Central memory CD8-positive, alpha-beta T cell (primary cell): ENCODE measurements around the gene ALOX12B.
"Not testable (repeated sequence)": the region's sequence is repeated elsewhere in the genome, so short reads cannot be mapped to it uniquely, and the experiment has no call there.

Experiments
- ATAC-seq: fragments of 150-1000 bp; cut with Tn5 transposase; replicated peaks from 2 replicates; pipeline ENCODE4 v1.10.0; 2022; ENCODE audit warnings: mild to moderate bottlenecking, moderate FRiP score, moderate number of reproducible peaks; ENCODE audit not compliant: poor library complexity, severe bottlenecking; ENCODE audit errors: extremely low read depth
- DNase-seq, 2 donors: peaks; one replicate each; pipeline ENCODE4 v3.0.0; 2021; ENCODE audit warnings: low spot score in 2 of 2
- H3K27ac Mint-ChIP-seq: one replicate; pipeline ENCODE4 v1.8.0; 2022; ENCODE audit warnings: low read depth, mild to moderate bottlenecking, moderate library complexity, mixed read lengths
- H3K27me3 Mint-ChIP-seq: one replicate; pipeline ENCODE4 v1.8.0; 2022; ENCODE audit warnings: mixed read lengths
- H3K36me3 Mint-ChIP-seq: one replicate; pipeline ENCODE4 v1.8.0; 2022; ENCODE audit warnings: mild to moderate bottlenecking, moderate library complexity, mixed read lengths; ENCODE audit not compliant: insufficient read depth
- H3K4me1 Mint-ChIP-seq: one replicate; pipeline ENCODE4 v1.8.0; 2022; ENCODE audit warnings: mixed read lengths
- H3K4me3 Mint-ChIP-seq: one replicate; pipeline ENCODE4 v1.8.0; 2022; ENCODE audit warnings: mild to moderate bottlenecking, moderate library complexity, mixed read lengths
- H3K9me3 Mint-ChIP-seq: one replicate; pipeline ENCODE4 v1.8.0; 2022; ENCODE audit warnings: mixed read lengths

Gene ALOX12B

DNA sequence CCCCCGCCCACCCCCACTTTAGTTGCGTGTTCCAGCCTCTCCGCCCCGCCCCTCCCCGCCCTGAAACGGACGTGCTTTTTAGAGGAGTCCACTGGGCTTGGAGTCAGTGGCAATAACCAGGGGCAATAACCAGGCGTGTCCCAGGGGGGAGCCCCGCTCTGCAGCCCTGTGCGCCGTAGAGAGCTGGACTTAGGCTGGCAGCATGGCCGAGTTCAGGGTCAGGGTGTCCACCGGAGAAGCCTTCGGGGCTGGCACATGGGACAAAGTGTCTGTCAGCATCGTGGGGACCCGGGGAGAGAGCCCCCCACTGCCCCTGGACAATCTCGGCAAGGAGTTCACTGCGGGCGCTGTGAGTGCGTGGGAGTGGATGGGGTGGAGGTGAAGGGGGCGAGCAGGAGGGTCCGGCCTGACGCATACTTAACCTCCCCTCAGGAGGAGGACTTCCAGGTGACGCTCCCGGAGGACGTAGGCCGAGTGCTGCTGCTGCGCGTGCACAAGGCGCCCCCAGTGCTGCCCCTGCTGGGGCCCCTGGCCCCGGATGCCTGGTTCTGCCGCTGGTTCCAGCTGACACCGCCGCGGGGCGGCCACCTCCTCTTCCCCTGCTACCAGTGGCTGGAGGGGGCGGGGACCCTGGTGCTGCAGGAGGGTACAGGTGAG, 48.4 kb downstream of the ALOX12B start, which contains the start of gene ALOX15B:
Gene ALOX15B (plus strand): TSS at position 106 of the 657 bp plus-strand sequence. CDS start 97 bp downstream, at position 203.
- H3K9me3 Mint-ChIP-seq, result no peaks in the 10 kb centered on the region
- DNase-seq, result no peak
- H3K4me1 Mint-ChIP-seq, result no peaks in the 10 kb centered on the region
- H3K36me3 Mint-ChIP-seq, result no peaks in the 10 kb centered on the region
- ATAC-seq, result no peak
- no peak within 1 kb of the TSS for H3K4me3 Mint-ChIP-seq
- H3K27ac Mint-ChIP-seq, result no peak within 1 kb of the TSS
- peaks cover 47% of the 10 kb centered on the region for H3K27me3 Mint-ChIP-seq

DNA sequence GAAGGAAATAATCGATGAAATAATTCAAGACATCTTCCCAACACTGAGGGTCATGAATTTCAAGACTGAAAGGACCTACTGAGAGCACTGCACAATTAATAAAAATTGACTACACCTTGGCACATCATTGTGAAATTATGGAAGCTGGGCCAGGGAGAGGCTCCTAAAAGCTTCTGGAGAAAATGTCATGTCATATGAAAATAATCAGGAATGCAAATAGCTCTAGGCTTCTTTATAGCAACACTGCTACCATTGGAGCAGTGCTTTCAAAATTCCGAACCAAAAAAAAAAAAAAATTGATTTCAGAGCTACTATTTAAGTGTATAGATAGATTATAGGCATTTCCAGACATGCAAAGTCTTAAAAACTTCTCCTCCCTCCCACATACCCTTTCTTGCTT, 55.1 kb downstream of the ALOX12B start:
- Mint-ChIP-seq H3K27ac (no peak overlapping the region), H3K4me3 (no peak overlapping the region)
- no peak for DNase-seq

DNA sequence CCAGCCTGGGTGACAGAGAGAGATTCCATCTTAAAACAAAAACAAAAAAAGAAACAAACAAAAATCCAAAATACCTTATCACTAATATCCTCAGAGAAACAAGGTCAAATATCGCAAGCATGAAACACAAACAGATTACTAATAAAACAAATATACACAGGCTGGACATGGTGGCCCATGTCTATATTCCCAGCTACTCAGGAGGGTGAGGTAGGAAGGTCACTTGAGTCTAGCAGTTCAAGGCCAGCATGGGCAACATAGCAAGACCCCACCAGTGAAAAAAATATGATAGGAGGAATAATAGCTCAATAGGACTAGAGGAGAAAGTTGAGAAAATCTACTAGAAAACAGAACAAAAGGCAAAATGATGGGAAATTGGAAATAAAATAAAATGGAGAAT, 55.6 kb downstream of the ALOX12B start:
- peaks cover 66% of the 10 kb centered on the region for H3K27me3 Mint-ChIP-seq
- H3K36me3 Mint-ChIP-seq, result no peaks in the 10 kb centered on the region
- ATAC-seq, result no peak
- no peak for DNase-seq
- H3K4me3 Mint-ChIP-seq, result no peak overlapping the region
- no peaks in the 10 kb centered on the region for H3K4me1 Mint-ChIP-seq
- no peak overlapping the region for H3K27ac Mint-ChIP-seq
- H3K9me3 Mint-ChIP-seq, result no peaks in the 10 kb centered on the region

More for the DNA sequence above, 55.1 kb downstream of the ALOX12B start:
- H3K36me3 Mint-ChIP-seq, result no peaks in the 10 kb centered on the region
- H3K9me3 Mint-ChIP-seq, result no peaks in the 10 kb centered on the region
- H3K4me1 Mint-ChIP-seq, result no peaks in the 10 kb centered on the region
- H3K27me3 Mint-ChIP-seq, result peaks cover 66% of the 10 kb centered on the region
- ATAC-seq, result no peak

DNA sequence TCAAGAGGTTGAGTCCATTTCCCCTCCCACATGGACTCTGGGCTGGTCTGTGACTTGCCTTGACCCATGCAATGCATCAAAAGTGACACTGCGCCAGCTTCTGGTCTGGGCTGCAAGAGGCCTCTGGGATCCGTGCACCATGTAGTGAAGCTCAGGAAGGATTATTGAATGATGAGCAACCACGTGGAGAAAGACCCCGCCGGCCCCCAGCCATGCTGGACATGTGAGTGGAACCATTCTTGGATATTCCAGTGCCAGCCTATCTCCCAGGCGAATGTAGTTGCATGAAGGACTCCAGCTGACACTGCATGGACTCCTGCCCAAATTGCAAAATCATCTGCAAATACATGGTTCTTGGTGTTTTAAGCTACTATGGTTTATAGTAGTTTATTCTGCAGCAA, 56.3 kb downstream of the ALOX12B start:
- Mint-ChIP-seq H3K9me3 (no peaks in the 10 kb centered on the region), H3K27ac (no peak overlapping the region), H3K4me1 (no peaks in the 10 kb centered on the region), H3K36me3 (no peaks in the 10 kb centered on the region), H3K27me3 (peaks cover 73% of the 10 kb centered on the region), H3K4me3 (no peak overlapping the region)
- DNase-seq, result no peak
- ATAC-seq, result no peak

DNA sequence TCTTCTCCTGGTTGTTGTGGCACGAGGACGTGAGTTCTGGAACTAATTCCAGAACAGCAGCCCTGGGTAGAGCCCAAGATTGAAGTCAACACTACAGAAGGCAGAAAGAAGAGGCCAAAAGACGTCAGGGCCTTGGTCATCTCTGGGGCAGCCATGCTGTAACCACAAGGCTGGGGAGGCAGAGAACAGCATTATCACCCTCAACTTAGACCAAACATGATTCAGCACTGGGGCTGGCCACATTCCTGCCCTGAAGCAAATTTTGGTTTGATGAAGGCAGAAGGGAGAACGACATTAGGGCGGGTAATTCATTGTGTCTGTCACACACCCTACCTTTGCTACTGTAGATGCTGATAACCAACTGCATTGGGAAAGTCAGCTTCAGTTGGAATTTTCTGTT, 58.4 kb downstream of the ALOX12B start:
- Mint-ChIP-seq H3K9me3 (no peaks in the 10 kb centered on the region), H3K4me1 (no peaks in the 10 kb centered on the region), H3K27me3 (peaks cover 94% of the 10 kb centered on the region), H3K27ac (no peak overlapping the region), H3K4me3 (no peak overlapping the region), H3K36me3 (no peaks in the 10 kb centered on the region)
- ATAC-seq, result no peak
- no peak for DNase-seq

DNA sequence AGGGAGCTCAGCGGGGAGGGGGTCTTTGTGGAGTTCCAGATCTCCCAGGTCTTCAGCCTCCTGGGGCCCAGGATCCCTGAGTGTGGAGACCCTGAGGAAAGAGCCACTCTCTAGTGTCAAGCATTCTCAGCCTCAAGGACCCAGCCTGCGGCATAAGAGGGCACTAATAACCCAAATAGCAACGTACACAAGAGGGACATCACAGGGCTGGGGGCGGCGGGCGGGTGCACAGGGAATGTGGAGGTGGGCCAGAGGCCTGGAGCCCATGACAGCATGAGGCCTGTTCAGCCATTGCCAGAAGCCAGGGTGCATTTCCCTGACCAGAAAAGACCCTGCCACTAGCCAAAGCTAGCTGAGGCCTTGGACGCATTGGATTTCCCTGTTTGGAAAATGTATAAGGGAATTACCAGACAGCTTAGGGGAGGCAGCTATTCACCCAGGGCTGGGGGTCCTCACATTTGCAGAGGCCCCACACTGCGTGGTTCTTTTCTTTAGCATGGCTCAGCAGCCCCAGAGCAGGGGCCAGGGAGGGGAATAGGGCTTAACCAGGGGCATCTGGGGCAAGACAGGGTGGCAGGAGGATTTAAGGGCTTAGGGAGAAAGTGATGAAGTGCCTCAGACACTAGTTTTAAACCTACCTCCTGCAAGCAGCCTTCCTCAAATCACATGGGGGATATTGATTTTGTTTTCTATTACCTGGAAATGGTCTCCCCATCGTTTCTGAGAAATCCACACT, 62.2 kb downstream of the ALOX12B start:
- no peak for ATAC-seq
- Mint-ChIP-seq H3K27me3 (peaks cover 85% of the 10 kb centered on the region), H3K4me1 (no peaks in the 10 kb centered on the region), H3K9me3 (no peaks in the 10 kb centered on the region), H3K4me3 (no peak overlapping the region), H3K27ac (no peak overlapping the region), H3K36me3 (no peaks in the 10 kb centered on the region)
- DNase-seq, result no peak

DNA sequence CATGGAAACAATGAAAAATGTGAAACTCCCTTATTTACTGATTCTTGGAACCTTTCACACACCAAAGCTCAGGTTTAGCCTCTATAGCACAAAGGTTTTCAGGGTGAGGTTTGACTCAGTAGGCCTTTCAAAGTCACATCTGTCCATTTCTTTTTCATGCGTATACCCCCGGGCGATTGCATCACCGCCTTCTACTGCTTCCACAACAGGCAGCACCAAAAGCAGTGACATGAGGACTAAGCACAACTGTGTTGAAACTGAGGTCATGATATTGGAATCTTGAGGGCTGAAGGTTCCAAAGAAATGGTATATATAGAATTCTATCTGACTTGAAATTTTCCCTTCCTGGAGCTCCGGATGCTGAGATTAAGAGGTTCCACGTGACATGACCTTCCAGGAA, 63.4 kb downstream of the ALOX12B start:
- DNase-seq, H3K4me3 Mint-ChIP-seq, ATAC-seq, H3K27ac Mint-ChIP-seq, H3K4me1 Mint-ChIP-seq, H3K36me3 Mint-ChIP-seq, H3K9me3 Mint-ChIP-seq: not testable (repeated sequence)
- H3K27me3 Mint-ChIP-seq, result peaks cover 85% of the 10 kb centered on the region
